NB4 (cell line): Measurements from ENCODE around the gene SLC12A1.

Source experiments
- CTCF ChIP-seq: IDR thresholded peaks from one replicate; pipeline ENCODE4 v1.5.1; 2012; ENCODE audit warnings: low read depth, low read length
- MAX ChIP-seq: IDR thresholded peaks from 2 replicates; pipeline ENCODE4 v1.6.1; 2011; ENCODE audit warnings: low read depth, low read length
- MYC ChIP-seq: IDR thresholded peaks from 2 replicates; pipeline ENCODE4 v1.6.1; 2011; ENCODE audit warnings: low read depth, low read length
- POLR2A ChIP-seq: IDR thresholded peaks from 2 replicates; pipeline ENCODE4 v1.6.1; 2011; ENCODE audit warnings: mild to moderate bottlenecking; ENCODE audit not compliant: insufficient read length; ENCODE audit errors: extremely low read depth

- TF ChIP-seq MYC (no peak), CTCF (no peak), MAX (no peak), POLR2A (no peak)
These were observed 59.0 kb downstream of the SLC12A1 start for GRCh38 chr15:48265135-48265534.
